IMR-90 (cell line): Measurements from ENCODE around the gene PARP1. TPM values are rescaled to one million over a fixed set of nuclear protein-coding genes. Genes with fewer than 3 reads are reported as not detected.
A peak's percentile ranks its signal among the peaks of the same experiment; 100 is the strongest.

ENCODE experiments used
- ATAC-seq: fragments of 200-7000 bp; cut with Tn5 transposase; 2 replicates; pipeline ENCODE4 v1.9.1; 2020; ENCODE audit warnings: low read depth, mild to moderate bottlenecking, moderate library complexity
- BruUV-seq: library from RNA; stranded (reverse); fragments of 400-500 nt; replicated peaks from 2 replicates; lab custom pipeline; 2021; lab: Mats Ljungman, UMichigan
- CTCF ChIA-PET: fragments of 300-600 bp; formaldehyde crosslinking; extraction: SDS; loops from one replicate; lab custom pipeline; 2021; ENCODE audit warnings: antibody characterized with exemption; lab: Yijun Ruan, JAX
- POLR2A ChIA-PET: fragments of 300-600 bp; sonication (Branson Sonifier 250); formaldehyde crosslinking; loops from one replicate; lab custom pipeline; 2022; ENCODE audit warnings: antibody characterized with exemption; ENCODE audit not compliant: unreplicated experiment; lab: Charles Lee
- DNase-seq: peaks from one replicate; pipeline ENCODE4 v3.0.0; 2013
- H2AFZ ChIP-seq: replicated peaks from 2 replicates; pipeline ENCODE3; 2013; ENCODE audit warnings: low read length, mild to moderate bottlenecking; ENCODE audit not compliant: poor library complexity
- H2AK5ac ChIP-seq: 2 replicates; pipeline ENCODE4 v1.6.1; 2013; ENCODE audit warnings: low read depth, low read length, inconsistent platforms
- H2AK9ac ChIP-seq: replicated peaks from 2 replicates; pipeline ENCODE3; 2013; ENCODE audit warnings: mild to moderate bottlenecking, low read depth, low read length, moderate library complexity; ENCODE audit not compliant: poor library complexity
- H2BK120ac ChIP-seq: 2 replicates; pipeline ENCODE4 v1.6.1; 2013; ENCODE audit warnings: low read depth, low read length, inconsistent platforms
- H2BK15ac ChIP-seq: 3 replicates; pipeline ENCODE4 v1.6.1; 2013; ENCODE audit warnings: low read depth, low read length, inconsistent platforms
- H2BK20ac ChIP-seq: 2 replicates; pipeline ENCODE4 v1.6.1; 2013; ENCODE audit warnings: low read depth, mild to moderate bottlenecking, inconsistent platforms, low read length, moderate library complexity
- H2BK5ac ChIP-seq: 2 replicates; pipeline ENCODE4 v1.6.1; 2013; ENCODE audit warnings: mild to moderate bottlenecking, low read depth, low read length, inconsistent platforms; ENCODE audit not compliant: poor library complexity, severe bottlenecking
- H3K14ac ChIP-seq: replicated peaks from 2 replicates; pipeline ENCODE4 v1.6.1; 2013; ENCODE audit warnings: low read depth, low read length, inconsistent platforms
- H3K18ac ChIP-seq: 2 replicates; pipeline ENCODE4 v1.6.1; 2013; ENCODE audit warnings: low read depth, low read length, control low read depth
- H3K23ac ChIP-seq: 2 replicates; pipeline ENCODE4 v1.6.1; 2013; ENCODE audit warnings: low read depth, low read length, inconsistent platforms
- H3K27ac ChIP-seq: 2 replicates; pipeline ENCODE4 v1.5.1; 2013; ENCODE audit warnings: mild to moderate bottlenecking, control low read depth, low read length; ENCODE audit not compliant: insufficient read depth
- H3K27me3 ChIP-seq: 2 replicates; pipeline ENCODE4 v1.6.1; 2013; ENCODE audit warnings: low read length; ENCODE audit not compliant: control insufficient read depth, insufficient read depth
- H3K36me3 ChIP-seq: 2 replicates; pipeline ENCODE4 v1.6.1; 2013; ENCODE audit warnings: low read length, mixed read lengths; ENCODE audit not compliant: control insufficient read depth, insufficient read depth
- H3K4ac ChIP-seq: 2 replicates; pipeline ENCODE4 v1.6.1; 2013; ENCODE audit warnings: low read depth, low read length, inconsistent platforms
- H3K4me1 ChIP-seq: 2 replicates; pipeline ENCODE4 v1.6.1; 2013; ENCODE audit warnings: low read length, mixed read lengths; ENCODE audit not compliant: control insufficient read depth, insufficient read depth
- H3K4me2 ChIP-seq: 2 replicates; pipeline ENCODE4 v1.6.1; 2013; ENCODE audit warnings: low read depth, mild to moderate bottlenecking, control low read depth, low read length, moderate library complexity
- H3K4me3 ChIP-seq: 2 replicates; pipeline ENCODE4 v1.5.1; 2013; ENCODE audit warnings: low read depth, mild to moderate bottlenecking, control low read depth, low read length, moderate library complexity; ENCODE audit not compliant: insufficient read depth
- H3K56ac ChIP-seq: 2 replicates; pipeline ENCODE4 v1.6.1; 2013; ENCODE audit warnings: low read length, inconsistent platforms; ENCODE audit not compliant: insufficient read depth; ENCODE audit errors: extremely low read depth
- H3K79me1 ChIP-seq, 2 experiments: 2 replicates each; pipeline ENCODE4 v1.6.1; 2013; ENCODE audit warnings: low read length in 2 of 2, inconsistent platforms in 1 of 2, low read depth in 1 of 2
- H3K9ac ChIP-seq: 2 replicates; pipeline ENCODE4 v1.6.1; 2013; ENCODE audit warnings: low read depth, low read length, control low read depth
- H3K9me1 ChIP-seq: 2 replicates; pipeline ENCODE4 v1.6.1; 2013; ENCODE audit warnings: low read length, inconsistent platforms; ENCODE audit not compliant: insufficient read depth
- H3K9me3 ChIP-seq: 2 replicates; pipeline ENCODE4 v1.6.1; 2013; ENCODE audit warnings: low read length; ENCODE audit not compliant: control insufficient read depth, insufficient read depth
- H4K20me1 ChIP-seq: 2 replicates; pipeline ENCODE4 v1.6.1; 2013; ENCODE audit warnings: low read length, inconsistent platforms; ENCODE audit not compliant: insufficient read depth
- H4K5ac ChIP-seq: 2 replicates; pipeline ENCODE4 v1.6.1; 2013; ENCODE audit warnings: mild to moderate bottlenecking, low read depth, low read length, control low read depth
- H4K8ac ChIP-seq, 2 experiments: 2 replicates each; pipeline ENCODE4 v1.6.1; 2013; ENCODE audit warnings: low read depth in 2 of 2, low read length in 2 of 2, control low read depth in 1 of 2, inconsistent platforms in 1 of 2
- H4K91ac ChIP-seq: 2 replicates; pipeline ENCODE4 v1.6.1; 2013; ENCODE audit warnings: low read depth, low read length, inconsistent platforms; ENCODE audit not compliant: insufficient read depth
- BHLHE40 ChIP-seq: fragments of 150-350 bp; IDR thresholded peaks from 2 replicates; pipeline ENCODE4 v1.6.1; 2016; ENCODE audit warnings: mild to moderate bottlenecking, low read depth, low read length
- CEBPB ChIP-seq: IDR thresholded peaks from 2 replicates; pipeline ENCODE4 v1.6.1; 2012; ENCODE audit warnings: low read depth, low read length, improper control_type of control experiment
- CHD1 ChIP-seq: IDR thresholded peaks from 2 replicates; pipeline ENCODE4 v1.6.1; 2012; ENCODE audit warnings: low read depth, low read length, improper control_type of control experiment
- FOS ChIP-seq: fragments of 150-350 bp; IDR thresholded peaks from 2 replicates; pipeline ENCODE4 v1.6.1; 2016; ENCODE audit warnings: low read depth, low read length
- RAD21 ChIP-seq: IDR thresholded peaks from 2 replicates; pipeline ENCODE4 v1.6.1; 2012; ENCODE audit warnings: low read length, improper control_type of control experiment
- SMC3 ChIP-seq: fragments of 150-350 bp; IDR thresholded peaks from 2 replicates; pipeline ENCODE4 v1.6.1; 2016; ENCODE audit warnings: low read depth, mild to moderate bottlenecking, antibody characterized with exemption, low read length, moderate library complexity
- WGBS, 2 experiments: methylation state at CpG; one replicate each; pipeline versions ENCODE4 v1.1.5 to v1.1.7; 2013; ENCODE audit warnings: missing lambda C conversion rate in 2 of 2; ENCODE audit not compliant: insufficient read length in 1 of 2; ENCODE audit errors: extremely low coverage in 2 of 2; 5-methylcytosine and 5-hydroxymethylcytosine counted together
- dilution Hi-C: fragments of 300-500 bp; cut with HindIII; formaldehyde crosslinking; loops from one replicate; pipeline ENCODE4 v1.14.3; 2018; ENCODE audit warnings: low sequenced_read_pairs; ENCODE audit not compliant: unreplicated experiment
- in situ Hi-C: fragments of 300-500 bp; cut with MboI; formaldehyde crosslinking; loops from 3 replicates; pipeline ENCODE4 v1.14.3; 2019; ENCODE audit warnings: low sequenced_read_pairs, inconsistent platforms, mixed read lengths
- intact Hi-C: fragments of 100-400 bp; cut with micrococcal nuclease; formaldehyde crosslinking; loops from 2 replicates; pipeline ENCODE4 v1.10.0; 2022
- polyA plus RNA-seq, 3 experiments: library from polyadenylated mRNA; depleted of rRNA; stranded (reverse); fragments of >200 nt; gene quantifications; 2 replicates each; pipeline ENCODE4 v1.2.3, GENCODE V29; 2012; ENCODE audit warnings: low replicate concordance in 1 of 3
- total RNA-seq: library from RNA; depleted of rRNA; stranded (reverse); fragments of >200 nt; gene quantifications from 2 replicates; pipeline ENCODE4 v1.2.3, GENCODE V29; 2012

Gene PARP1
- total and polyA plus RNA-seq, 2 of the 4 experiments (the other 2 are of a cell fraction) = 86.5 to 105 TPM

GRCh38 chr1:226428348-226428747 lies 20.5 kb upstream of the PARP1 start:
- no peaks in the 10 kb centered on the region for H4K20me1 ChIP-seq
- no peak overlapping the region for H3K56ac ChIP-seq
- H2BK5ac ChIP-seq = no peak overlapping the region
- no peaks in the 10 kb centered on the region; the same call in 1 of the 2 replicates for H3K4me1 ChIP-seq
- no peak overlapping the region for H3K4me2 ChIP-seq
- no peak overlapping the region for H3K4me3 ChIP-seq
- intact Hi-C loops = no loop called here
- no peak overlapping the region for H2BK120ac ChIP-seq
- POLR2A ChIA-PET = no interaction called here
- no peaks in the 10 kb centered on the region for H3K36me3 ChIP-seq
- TF ChIP-seq FOS = no peak
- TF ChIP-seq SMC3 = no peak
- TF ChIP-seq CHD1 = no peak
- TF ChIP-seq BHLHE40 = no peak
- no peak for TF ChIP-seq CEBPB
- no peak for TF ChIP-seq RAD21
- no peak overlapping the region for H2AFZ ChIP-seq
- no peak overlapping the region for H4K8ac ChIP-seq
- H4K91ac ChIP-seq = no peak overlapping the region
- in situ Hi-C loops = no loop called here
- H2AK9ac ChIP-seq = peak overlapping the region; percentile 9
- BruUV-seq = no TSS peak
- no peaks in the 10 kb centered on the region for H3K9me3 ChIP-seq
- H2BK15ac ChIP-seq = no peak overlapping the region
- no peak for ATAC-seq
- WGBS, 2 experiments = 35% methylated on average over 2 of the region's 5 CpGs; no CpG with 5 or more reads in 1 of the 2 experiments
- peaks cover 21% of the 10 kb centered on the region for H3K27me3 ChIP-seq
- no peak overlapping the region for H3K23ac ChIP-seq
- dilution Hi-C loops = no loop called here
- H3K18ac ChIP-seq = no peak overlapping the region
- CTCF ChIA-PET = no interaction called here
- DNase-seq = no peak
- H3K14ac ChIP-seq = no peak overlapping the region
- H2BK20ac ChIP-seq = no peak overlapping the region
- no peak overlapping the region for H3K9ac ChIP-seq
- no peaks in the 10 kb centered on the region for H3K9me1 ChIP-seq
- H2AK5ac ChIP-seq = no peak overlapping the region
- no peak overlapping the region for H3K27ac ChIP-seq
- no peak overlapping the region for H4K5ac ChIP-seq
- H3K79me1 ChIP-seq = no peaks in the 10 kb centered on the region
- no peak overlapping the region for H3K4ac ChIP-seq
